Endodermal cell (in vitro differentiated cells): ENCODE measurements around the gene AHRR. TPM values are rescaled to one million over a fixed set of nuclear protein-coding genes. Genes with fewer than 3 reads are reported as not detected.

Experiments
- DNase-seq: peaks from one replicate; pipeline ENCODE4 v3.0.0-alpha.2; 2017
- H3K27ac ChIP-seq: 2 replicates; pipeline ENCODE4 v1.5.1; 2013; ENCODE audit warnings: mild to moderate bottlenecking, low read depth, low read length, moderate library complexity
- H3K27me3 ChIP-seq: 2 replicates; pipeline ENCODE4 v1.6.1; 2013; ENCODE audit warnings: mild to moderate bottlenecking, low read length, moderate library complexity; ENCODE audit not compliant: insufficient read depth, control insufficient read depth, poor library complexity, severe bottlenecking
- H3K36me3 ChIP-seq: 2 replicates; pipeline ENCODE4 v1.7.0; 2013; ENCODE audit warnings: mild to moderate bottlenecking, low read length, moderate library complexity; ENCODE audit not compliant: control insufficient read depth, insufficient read depth
- H3K4me1 ChIP-seq: one replicate; pipeline ENCODE4 v1.7.0; 2013; ENCODE audit warnings: low read length; ENCODE audit not compliant: control insufficient read depth, insufficient read depth
- H3K4me3 ChIP-seq: 2 replicates; pipeline ENCODE4 v1.5.1; 2013; ENCODE audit warnings: mild to moderate bottlenecking, low read length, moderate library complexity
- H3K9ac ChIP-seq: 2 replicates; pipeline ENCODE4 v1.6.1; 2013; ENCODE audit warnings: mild to moderate bottlenecking, low read length, moderate library complexity; ENCODE audit not compliant: poor library complexity, severe bottlenecking; ENCODE audit errors: extremely low read depth
- H3K9me3 ChIP-seq: 2 replicates; pipeline ENCODE4 v1.6.1; 2013; ENCODE audit warnings: mild to moderate bottlenecking, low read length, moderate library complexity; ENCODE audit not compliant: control insufficient read depth
- H3K27ac Mint-ChIP-seq: 2 replicates; pipeline ENCODE4 v1.8.0; 2020; ENCODE audit warnings: mixed read lengths
- H3K27me3 Mint-ChIP-seq: 2 replicates; pipeline ENCODE4 v1.8.0; 2021; ENCODE audit warnings: mild to moderate bottlenecking, mixed read lengths; ENCODE audit not compliant: insufficient read depth
- H3K36me3 Mint-ChIP-seq: 2 replicates; pipeline ENCODE4 v1.8.0; 2020; ENCODE audit warnings: low read depth, mixed read lengths
- H3K4me1 Mint-ChIP-seq: 2 replicates; pipeline ENCODE4 v1.8.0; 2020; ENCODE audit warnings: mixed read lengths
- H3K4me3 Mint-ChIP-seq: 2 replicates; pipeline ENCODE4 v1.8.0; 2020; ENCODE audit warnings: mild to moderate bottlenecking, moderate library complexity, mixed read lengths
- H3K9me3 Mint-ChIP-seq: 2 replicates; pipeline ENCODE4 v1.8.0; 2020; ENCODE audit warnings: mild to moderate bottlenecking, mixed read lengths
- WGBS, 2 experiments: methylation state at CpG; one replicate each; pipeline versions ENCODE4 v1.1.5 to v1.1.7; 2013; ENCODE audit warnings: missing lambda C conversion rate in 2 of 2, mixed read lengths in 1 of 2; ENCODE audit not compliant: insufficient coverage in 1 of 2, insufficient read length in 1 of 2; 5-methylcytosine and 5-hydroxymethylcytosine counted together
- total RNA-seq, 2 donors: library from RNA; stranded (reverse); fragmentation: NEBNext Ultra II Directional in 1 of 2; extraction: Animal tissue kit (Norgen Biotek cat#: 25700) in 1 of 2; gene quantifications; 2 replicates in 1 of 2; 3 replicates in 1 of 2; pipeline ENCODE4 v1.2.1, GENCODE V29; 2021
- TF ChIP-seq, protein P1 (sequence below): fragments of 200-600 bp; sonication (generic); conservative IDR thresholded peaks from 2 replicates; pipeline ENCODE4 v1.5.0; 2021; ENCODE audit warnings: antibody characterized with exemption, mild to moderate bottlenecking

Gene AHRR
- total RNA-seq, 2 donors from 2014 or later = 1.4 to 2.0 TPM

- Histone ChIP-seq H3K4me3 (no peak overlapping the region), H3K9ac (no peak overlapping the region), H3K4me1 (peaks cover 4% of the 10 kb centered on the region), H3K27ac (no peak overlapping the region), H3K9me3 (peaks cover 13% of the 10 kb centered on the region), H3K27me3 (no peaks in the 10 kb centered on the region), H3K36me3 (peaks cover 69% of the 10 kb centered on the region)
- WGBS, 2 experiments = 93 to 97% methylated on average over 12 of the region's 12 CpGs
- no peak for DNase-seq
- Mint-ChIP-seq H3K9me3 (peaks cover 6% of the 10 kb centered on the region), H3K36me3 (peaks cover 73% of the 10 kb centered on the region), H3K27me3 (no peaks in the 10 kb centered on the region), H3K27ac (no peak overlapping the region), H3K4me3 (no peak overlapping the region), H3K4me1 (peaks cover 4% of the 10 kb centered on the region)
- TF ChIP-seq, protein P1, sequence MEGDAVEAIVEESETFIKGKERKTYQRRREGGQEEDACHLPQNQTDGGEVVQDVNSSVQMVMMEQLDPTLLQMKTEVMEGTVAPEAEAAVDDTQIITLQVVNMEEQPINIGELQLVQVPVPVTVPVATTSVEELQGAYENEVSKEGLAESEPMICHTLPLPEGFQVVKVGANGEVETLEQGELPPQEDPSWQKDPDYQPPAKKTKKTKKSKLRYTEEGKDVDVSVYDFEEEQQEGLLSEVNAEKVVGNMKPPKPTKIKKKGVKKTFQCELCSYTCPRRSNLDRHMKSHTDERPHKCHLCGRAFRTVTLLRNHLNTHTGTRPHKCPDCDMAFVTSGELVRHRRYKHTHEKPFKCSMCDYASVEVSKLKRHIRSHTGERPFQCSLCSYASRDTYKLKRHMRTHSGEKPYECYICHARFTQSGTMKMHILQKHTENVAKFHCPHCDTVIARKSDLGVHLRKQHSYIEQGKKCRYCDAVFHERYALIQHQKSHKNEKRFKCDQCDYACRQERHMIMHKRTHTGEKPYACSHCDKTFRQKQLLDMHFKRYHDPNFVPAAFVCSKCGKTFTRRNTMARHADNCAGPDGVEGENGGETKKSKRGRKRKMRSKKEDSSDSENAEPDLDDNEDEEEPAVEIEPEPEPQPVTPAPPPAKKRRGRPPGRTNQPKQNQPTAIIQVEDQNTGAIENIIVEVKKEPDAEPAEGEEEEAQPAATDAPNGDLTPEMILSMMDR = no peak
These were observed 127.2 kb downstream of the AHRR start for GRCh38 chr5:448766-449090.

DNA sequence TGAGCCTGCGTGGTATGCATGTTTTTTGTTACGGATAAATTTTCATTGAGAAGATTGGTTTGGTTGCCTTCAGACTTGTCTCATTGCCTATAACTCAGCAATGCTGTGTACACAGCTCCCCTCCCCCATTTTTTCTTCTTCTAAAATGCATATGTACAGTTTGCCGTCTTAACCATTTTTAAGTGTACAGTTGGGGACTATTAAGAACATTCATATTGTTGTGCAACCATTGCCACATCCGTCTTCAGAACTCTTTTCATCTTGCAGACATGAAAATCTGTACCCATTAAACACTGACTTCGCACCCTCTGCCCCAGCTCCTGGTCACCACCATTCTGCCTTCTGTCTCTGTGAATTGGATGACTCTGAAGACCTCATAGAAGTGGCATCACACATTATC is 127.6 kb downstream of the AHRR start:
- Histone ChIP-seq H3K9ac (no peak overlapping the region), H3K27me3 (no peaks in the 10 kb centered on the region), H3K4me3 (no peak overlapping the region), H3K9me3 (peaks cover 13% of the 10 kb centered on the region), H3K4me1 (no peaks in the 10 kb centered on the region), H3K36me3 (peaks cover 72% of the 10 kb centered on the region), H3K27ac (no peak overlapping the region)
- 97% methylated on average over 5 of the region's 5 CpGs for WGBS, 2 experiments
- Mint-ChIP-seq H3K4me3 (no peak overlapping the region), H3K9me3 (peaks cover 6% of the 10 kb centered on the region), H3K27me3 (no peaks in the 10 kb centered on the region), H3K36me3 (peaks cover 75% of the 10 kb centered on the region), H3K4me1 (peaks cover 3% of the 10 kb centered on the region), H3K27ac (no peak overlapping the region)
- DNase-seq = no peak
- TF ChIP-seq, protein P1 = no peak

DNA sequence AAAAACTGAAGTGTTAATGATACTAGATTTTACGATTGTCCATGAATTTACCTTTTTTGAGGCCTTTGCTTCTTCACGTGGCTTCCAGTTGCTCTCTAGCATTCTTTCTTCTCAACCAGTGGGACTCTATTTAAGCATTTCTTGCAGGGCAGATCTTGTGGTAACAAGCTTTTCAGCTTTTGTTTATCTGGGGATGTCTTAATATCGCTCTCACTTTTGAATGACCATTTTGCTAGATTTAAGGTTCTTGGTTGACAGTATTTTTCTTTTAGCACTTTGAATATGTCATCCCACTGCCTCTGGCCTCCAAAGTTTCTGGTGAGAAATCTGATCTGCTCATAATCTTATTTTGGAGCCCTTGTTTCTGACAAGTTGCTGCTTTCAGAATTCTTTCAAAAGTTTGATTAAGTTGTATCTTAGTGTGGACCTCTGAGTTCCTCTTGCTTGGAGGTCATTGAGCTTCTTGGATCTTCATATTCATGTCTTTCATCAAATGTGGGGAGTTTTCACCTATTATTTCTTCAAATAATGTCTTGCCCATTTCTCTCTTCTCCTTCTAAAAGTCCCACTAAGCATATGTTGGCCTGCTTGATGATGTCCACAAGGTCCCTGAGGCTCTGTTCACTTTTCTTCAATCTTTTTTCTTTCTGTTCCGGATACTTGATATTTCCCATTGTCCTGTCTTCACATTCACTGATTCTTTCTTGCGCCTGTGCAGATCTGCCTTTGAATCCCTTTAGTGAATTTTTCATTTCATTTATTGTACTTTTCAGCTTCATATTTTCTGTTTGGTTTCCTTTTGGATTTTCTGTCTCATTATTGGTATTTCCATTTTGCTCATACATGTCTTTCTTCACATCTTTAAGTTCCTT is 130.3 kb downstream of the AHRR start:
- Histone ChIP-seq H3K4me1 (no peaks in the 10 kb centered on the region), H3K4me3 (peak overlapping the region; percentile 11), H3K9me3 (peaks cover 13% of the 10 kb centered on the region), H3K27ac (no peak overlapping the region), H3K9ac (no peak overlapping the region), H3K27me3 (no peaks in the 10 kb centered on the region), H3K36me3 (peaks cover 92% of the 10 kb centered on the region)
- no peaks in the 10 kb centered on the region for H3K27me3 Mint-ChIP-seq
- WGBS, 2 experiments = 82 to 92% methylated on average over 3 to 5 of the region's 5 CpGs
- TF ChIP-seq, protein P1 = no peak
- no peaks in the 10 kb centered on the region for H3K4me1 Mint-ChIP-seq
- H3K4me3 Mint-ChIP-seq = no peak overlapping the region
- no peak overlapping the region for H3K27ac Mint-ChIP-seq
- H3K9me3 Mint-ChIP-seq = peaks cover 6% of the 10 kb centered on the region
- DNase-seq = no peak
- peaks cover 80% of the 10 kb centered on the region for H3K36me3 Mint-ChIP-seq
